Measurements from ENCODE around the gene NPTXR. TPM values are rescaled to one million over a fixed set of nuclear protein-coding genes. Genes with fewer than 3 reads are reported as not detected.

Gene NPTXR
- total and polyA plus RNA-seq, 7 donors: under 0.01 to 14.4 (median 4.2) TPM; not detected in 1

DNA sequence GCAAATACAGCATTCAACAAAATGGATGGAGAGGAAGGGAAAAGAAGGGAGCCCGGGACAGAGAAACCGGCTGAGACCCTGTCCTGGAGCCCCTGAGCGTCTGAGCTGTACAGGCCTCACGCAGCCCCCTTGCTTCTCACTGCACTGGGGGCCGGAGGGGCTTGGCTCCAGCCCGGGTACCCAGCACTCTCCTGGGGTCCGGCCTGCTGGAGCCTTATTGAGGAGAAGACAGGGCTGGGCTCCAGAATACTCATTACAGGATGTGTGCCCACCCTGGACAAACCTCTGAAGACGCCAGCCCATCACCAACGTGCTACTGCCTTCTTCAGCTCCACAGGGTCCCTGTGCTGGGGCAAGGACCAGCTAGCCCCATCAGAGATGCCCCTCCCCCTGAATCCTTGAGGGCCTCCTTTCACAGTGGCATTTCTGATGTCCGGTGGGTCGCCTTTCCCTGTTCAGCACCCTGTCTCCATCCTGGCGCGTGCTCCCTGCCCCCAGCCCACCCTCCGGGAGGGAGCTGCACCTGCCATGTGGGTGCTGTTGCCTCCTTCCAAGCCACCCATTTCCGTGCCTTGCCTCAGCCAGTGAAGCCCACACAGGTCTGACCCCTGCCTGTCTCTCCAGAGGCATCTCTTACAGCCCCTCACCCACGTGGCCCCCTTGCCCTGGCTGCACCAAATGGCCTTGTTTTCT, 73.4 kb downstream of the NPTXR start:
- H3K36me3 ChIP-seq: no peaks in the 10 kb centered on the region
- H3K4me1 ChIP-seq: no peaks in the 10 kb centered on the region
- H3K27ac ChIP-seq: no peak overlapping the region
- H3K27me3 ChIP-seq: no peaks in the 10 kb centered on the region
- H3K4me3 ChIP-seq: no peak overlapping the region
- intact Hi-C loops (cut with DNase I): loop anchor here (5.0 kb wide), 1 partner anchor 92 kb away; no protein-coding TSS in a partner anchor
- 89 to 92% methylated on average over 16 of the region's 16 CpGs for WGBS, 2 donors
- TF ChIP-seq EP300 (IDR thresholded peaks at IDR 0.05): no peak
- TF ChIP-seq CTCF (IDR thresholded peaks at IDR 0.05): no peak
- TF ChIP-seq POLR2A (IDR thresholded peaks at IDR 0.05): no peak
- TF ChIP-seq POLR2AphosphoS5 (IDR thresholded peaks at IDR 0.05): no peak
- DNase-seq: no peak
- no peaks in the 10 kb centered on the region for H3K9me3 ChIP-seq

Other genes starting within 250 kb of the NPTXR start
- gene FAM227A, start 187.6 kb downstream of the NPTXR start, total RNA-seq: 1 to 10 TPM in 1 of 4 donors, under 1 TPM in 3; 0.55 to 3.2 (median 0.80) TPM
- gene FAM227A, start 187.6 kb downstream of the NPTXR start, polyA plus RNA-seq: under 1 TPM in 2 of 3 donors, not detected in 1; 0.23 to 0.41 TPM
- gene CBY1, start 187.4 kb downstream of the NPTXR start, total RNA-seq: 10 to 100 TPM; 23.6 to 47.8 (median 39.3) TPM
- 10 to 100 TPM; 33.6 to 35.6 (median 34.7) TPM for gene CBY1, start 187.4 kb downstream of the NPTXR start, polyA plus RNA-seq
- 10 to 100 TPM; 37.7 to 50.2 (median 40.5) TPM for gene TOMM22, start 162.1 kb downstream of the NPTXR start, total RNA-seq
- 10 to 100 TPM; 56.9 to 65.2 (median 64.3) TPM for gene TOMM22, start 162.1 kb downstream of the NPTXR start, polyA plus RNA-seq
- gene JOSD1, start 143.1 kb downstream of the NPTXR start, total RNA-seq: 10 to 100 TPM; 34.9 to 46.0 (median 36.8) TPM
- 10 to 100 TPM; 57.6 to 94.6 (median 74.5) TPM for gene JOSD1, start 143.1 kb downstream of the NPTXR start, polyA plus RNA-seq
- 10 to 100 TPM; 23.5 to 46.2 (median 31.0) TPM for gene GTPBP1, start 138.1 kb downstream of the NPTXR start, total RNA-seq
- 10 to 100 TPM; 15.0 to 59.1 (median 21.0) TPM for gene GTPBP1, start 138.1 kb downstream of the NPTXR start, polyA plus RNA-seq
- 100 to 1,000 TPM; 255 to 319 (median 281) TPM for gene SUN2, start 88.0 kb downstream of the NPTXR start, total RNA-seq
- 100 to 1,000 TPM in 1 of 3 donors, 10 to 100 TPM in 1, 1 to 10 TPM in 1; 9.2 to 132 (median 19.2) TPM for gene SUN2, start 88.0 kb downstream of the NPTXR start, polyA plus RNA-seq
- 10 to 100 TPM in 3 of 4 donors, 1 to 10 TPM in 1; 7.9 to 15.0 (median 11.5) TPM for gene DNAL4, start 49.9 kb downstream of the NPTXR start, total RNA-seq
- 10 to 100 TPM; 18.7 to 25.8 (median 23.8) TPM for gene DNAL4, start 49.9 kb downstream of the NPTXR start, polyA plus RNA-seq
- gene CBX6, start 28.2 kb upstream of the NPTXR start, total RNA-seq: 10 to 100 TPM; 47.2 to 90.6 (median 59.3) TPM
- 10 to 100 TPM in 1 of 3 donors, 1 to 10 TPM in 2; 4.2 to 23.8 (median 5.1) TPM for gene CBX6, start 28.2 kb upstream of the NPTXR start, polyA plus RNA-seq
- under 1 TPM in 1 of 4 donors, not detected in 3; 0.36 TPM for gene APOBEC3A, start 113.6 kb upstream of the NPTXR start, total RNA-seq
- 10 to 100 TPM in 1 of 3 donors, 1 to 10 TPM in 1, under 1 TPM in 1; 0.60 to 67.3 (median 9.0) TPM for gene APOBEC3A, start 113.6 kb upstream of the NPTXR start, polyA plus RNA-seq
- 1 to 10 TPM in 1 of 4 donors, under 1 TPM in 1, not detected in 2; 0.71 to 3.1 TPM for gene APOBEC3B, start 138.3 kb upstream of the NPTXR start, total RNA-seq
- 10 to 100 TPM; 13.5 to 81.6 (median 17.4) TPM for gene APOBEC3B, start 138.3 kb upstream of the NPTXR start, polyA plus RNA-seq
- 10 to 100 TPM; 11.0 to 20.5 (median 15.3) TPM for gene APOBEC3C, start 170.2 kb upstream of the NPTXR start, total RNA-seq
- gene APOBEC3C, start 170.2 kb upstream of the NPTXR start, polyA plus RNA-seq: 10 to 100 TPM in 2 of 3 donors, 1 to 10 TPM in 1; 5.3 to 33.6 (median 12.0) TPM
- gene APOBEC3D, start 177.1 kb upstream of the NPTXR start, total RNA-seq: 1 to 10 TPM in 2 of 4 donors, under 1 TPM in 2; 0.66 to 2.1 (median 1.1) TPM
- 10 to 100 TPM in 1 of 3 donors, 1 to 10 TPM in 1, not detected in 1; 2.1 to 10.3 TPM for gene APOBEC3D, start 177.1 kb upstream of the NPTXR start, polyA plus RNA-seq
- gene APOBEC3F, start 196.8 kb upstream of the NPTXR start, total RNA-seq: 10 to 100 TPM in 1 of 4 donors, 1 to 10 TPM in 3; 3.0 to 10.2 (median 4.9) TPM
- 1 to 10 TPM; 1.2 to 8.1 (median 4.6) TPM for gene APOBEC3F, start 196.8 kb upstream of the NPTXR start, polyA plus RNA-seq
- 10 to 100 TPM; 11.0 to 17.9 (median 11.8) TPM for gene APOBEC3G, start 233.2 kb upstream of the NPTXR start, total RNA-seq
- 10 to 100 TPM in 1 of 3 donors, 1 to 10 TPM in 2; 3.0 to 21.4 (median 4.6) TPM for gene APOBEC3G, start 233.2 kb upstream of the NPTXR start, polyA plus RNA-seq